Astrocyte (in vitro differentiated cells and primary cell): ENCODE data around the gene YTHDF1.

Experiments
- EZH2 ChIP-seq: IDR thresholded peaks from 2 replicates; pipeline ENCODE4 v1.6.1; 2012; ENCODE audit warnings: mild to moderate bottlenecking, low read length, inconsistent platforms; ENCODE audit not compliant: insufficient read depth
- TF ChIP-seq, protein P1 (sequence below): IDR thresholded peaks from 2 replicates; pipeline ENCODE4 v1.5.1; 2011; ENCODE audit warnings: low read depth, mild to moderate bottlenecking, inconsistent platforms, low read length, moderate library complexity; ENCODE audit not compliant: insufficient read depth

DNA sequence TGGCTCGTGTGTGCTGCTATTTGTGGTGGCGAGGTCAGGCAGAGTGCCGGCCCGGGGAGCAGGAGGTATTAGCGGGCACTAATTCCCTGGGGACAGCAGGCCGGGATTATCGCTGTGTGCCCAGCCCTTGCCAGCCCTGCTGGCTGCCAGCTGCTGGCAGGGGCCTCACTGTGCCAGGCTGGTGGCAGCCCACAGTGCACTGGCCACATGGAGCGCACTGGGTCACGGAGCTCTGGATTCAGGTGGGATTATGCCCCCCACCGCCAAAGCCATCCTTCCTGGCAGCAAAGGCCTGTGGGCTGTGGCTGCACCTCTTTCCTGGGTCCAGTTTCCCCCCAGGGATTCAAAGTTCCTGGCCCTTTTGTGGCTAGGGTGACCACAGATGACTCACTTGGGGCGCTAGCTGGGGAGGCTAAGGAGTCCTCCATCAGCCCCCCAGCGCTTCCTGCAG lies 59.7 kb downstream of the YTHDF1 start:
- TF ChIP-seq, protein P1, sequence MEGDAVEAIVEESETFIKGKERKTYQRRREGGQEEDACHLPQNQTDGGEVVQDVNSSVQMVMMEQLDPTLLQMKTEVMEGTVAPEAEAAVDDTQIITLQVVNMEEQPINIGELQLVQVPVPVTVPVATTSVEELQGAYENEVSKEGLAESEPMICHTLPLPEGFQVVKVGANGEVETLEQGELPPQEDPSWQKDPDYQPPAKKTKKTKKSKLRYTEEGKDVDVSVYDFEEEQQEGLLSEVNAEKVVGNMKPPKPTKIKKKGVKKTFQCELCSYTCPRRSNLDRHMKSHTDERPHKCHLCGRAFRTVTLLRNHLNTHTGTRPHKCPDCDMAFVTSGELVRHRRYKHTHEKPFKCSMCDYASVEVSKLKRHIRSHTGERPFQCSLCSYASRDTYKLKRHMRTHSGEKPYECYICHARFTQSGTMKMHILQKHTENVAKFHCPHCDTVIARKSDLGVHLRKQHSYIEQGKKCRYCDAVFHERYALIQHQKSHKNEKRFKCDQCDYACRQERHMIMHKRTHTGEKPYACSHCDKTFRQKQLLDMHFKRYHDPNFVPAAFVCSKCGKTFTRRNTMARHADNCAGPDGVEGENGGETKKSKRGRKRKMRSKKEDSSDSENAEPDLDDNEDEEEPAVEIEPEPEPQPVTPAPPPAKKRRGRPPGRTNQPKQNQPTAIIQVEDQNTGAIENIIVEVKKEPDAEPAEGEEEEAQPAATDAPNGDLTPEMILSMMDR, result no peak
- TF ChIP-seq EZH2, result no peak
